Bone marrow (tissue), 2 donors: Measurements from ENCODE around the gene ZNF76.

ENCODE experiments used
- DNase-seq, 2 donors: peaks; one replicate each; lab custom pipeline; 2025; lab: John Stamatoyannopoulos, UW

The ZNF76 gene

DNA sequence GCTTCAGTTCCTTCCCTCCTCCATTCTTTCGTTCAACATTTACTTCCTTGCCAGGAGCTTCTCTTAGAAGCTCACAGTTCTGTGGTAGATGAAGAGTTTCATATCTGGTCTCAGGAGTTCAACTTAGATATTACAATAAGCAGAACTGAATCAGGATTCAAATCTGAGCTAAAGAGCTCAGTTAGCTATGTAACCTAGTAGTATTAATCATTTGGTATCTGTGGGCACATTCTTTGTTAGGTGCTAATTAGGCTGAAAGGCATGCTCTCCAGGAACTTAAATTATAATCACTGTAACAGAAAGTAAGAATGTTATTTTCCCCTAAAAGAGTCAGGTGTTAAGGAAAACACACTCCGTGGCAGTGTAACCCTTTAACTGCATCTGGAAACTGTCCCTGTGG lies 8.4 kb downstream of the ZNF76 start:
- DNase-seq, result no peak

DNA sequence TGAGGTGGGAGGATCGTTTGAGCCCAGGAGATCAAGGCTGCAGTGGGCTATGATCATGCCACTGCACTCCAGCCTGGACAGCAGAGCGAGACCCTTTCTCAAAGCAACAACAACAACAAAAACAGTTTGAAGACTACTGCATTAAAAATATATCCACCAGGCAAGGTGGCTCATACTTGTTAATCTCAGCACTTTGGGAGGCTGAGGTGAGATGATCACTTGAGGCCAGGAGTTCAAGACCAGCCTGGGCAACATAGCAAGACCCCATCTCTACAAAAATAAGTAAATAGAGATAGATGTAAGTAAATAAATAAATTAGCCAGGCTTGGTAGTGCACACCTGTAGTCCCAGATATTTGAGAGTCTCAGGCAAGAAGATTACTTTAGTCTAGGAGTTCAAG lies 12.5 kb downstream of the ZNF76 start:
- no peak for DNase-seq

DNA sequence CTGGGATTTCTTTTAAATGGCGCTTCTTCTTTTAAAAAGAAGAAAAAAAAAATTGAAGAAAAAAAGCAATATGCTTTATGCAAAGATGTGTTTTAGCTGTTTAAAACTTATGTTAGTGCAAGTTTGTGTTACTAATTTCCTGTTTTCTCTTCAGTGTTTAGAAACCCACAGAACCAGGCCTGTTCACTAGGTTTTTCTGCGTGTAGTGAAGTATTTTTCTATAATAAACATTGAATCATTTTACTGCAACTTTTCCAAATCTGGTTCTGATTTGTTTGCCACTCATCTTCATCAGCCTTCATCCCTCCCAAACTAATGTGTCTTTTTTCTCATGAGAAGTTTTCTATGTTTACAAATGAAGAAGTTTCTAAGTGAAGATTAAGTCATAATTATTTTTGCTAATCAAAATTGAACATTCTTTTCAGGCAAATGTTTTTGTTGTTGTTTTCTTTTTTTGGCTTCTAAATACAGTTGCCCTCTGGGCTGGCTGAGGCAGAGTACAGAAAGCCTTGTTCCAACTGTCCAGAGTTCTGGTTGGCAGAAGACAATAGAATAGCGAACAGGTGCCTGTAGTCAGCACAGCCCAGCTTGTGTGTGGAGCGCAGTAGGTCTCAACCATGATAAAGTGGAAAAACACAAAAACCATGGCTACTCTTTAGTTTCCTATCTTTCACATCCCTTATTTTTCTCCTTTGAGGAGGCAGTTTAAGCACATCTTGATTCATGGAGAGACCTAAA lies 14.5 kb downstream of the ZNF76 start:
- DNase-seq, result no peak

DNA sequence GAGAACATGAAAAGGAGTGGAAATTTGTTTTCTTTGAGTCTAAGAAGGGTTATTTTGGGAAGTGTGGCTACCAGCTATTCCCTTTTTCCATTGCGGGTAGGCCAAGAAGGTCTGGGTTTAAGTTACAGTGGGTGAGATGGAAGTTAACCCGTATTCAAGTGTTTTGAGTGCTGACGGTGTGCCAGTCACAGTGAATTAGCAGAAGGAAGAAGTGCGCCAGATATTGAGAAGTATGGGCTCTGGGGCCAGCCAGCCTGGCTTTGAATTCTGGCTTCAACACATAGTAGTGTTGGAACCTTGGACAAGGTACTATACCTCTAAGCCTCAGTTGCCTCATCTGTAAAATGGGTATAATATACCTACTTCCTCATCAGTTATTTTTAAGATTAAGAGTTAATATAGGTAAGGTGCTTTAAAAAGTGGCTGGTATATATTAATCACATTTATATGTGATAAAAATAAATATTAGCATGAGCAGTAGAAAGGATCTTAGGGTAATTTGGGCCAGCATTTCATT lies 16.3 kb downstream of the ZNF76 start:
- DNase-seq, result no peak

DNA sequence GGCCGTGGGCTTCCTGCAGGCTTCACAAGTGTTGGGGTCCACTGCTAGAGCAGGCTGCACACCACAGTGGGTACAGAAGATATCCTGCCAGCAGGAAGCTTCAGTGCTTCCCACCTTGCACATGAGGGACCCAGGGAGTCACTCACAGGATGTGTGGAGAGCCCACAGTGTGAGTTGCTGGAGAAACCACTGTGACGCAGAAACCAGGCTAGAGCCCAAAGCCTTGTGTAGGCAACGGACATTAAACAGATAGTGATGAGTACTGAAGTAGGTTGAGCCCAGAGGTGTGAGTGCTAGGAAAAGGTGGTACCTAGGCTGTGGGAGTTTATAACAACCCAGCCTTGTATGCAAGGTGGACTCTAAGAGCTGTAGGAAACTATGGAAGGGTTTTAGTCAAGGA lies 19.2 kb downstream of the ZNF76 start:
- DNase-seq, result no peak

DNA sequence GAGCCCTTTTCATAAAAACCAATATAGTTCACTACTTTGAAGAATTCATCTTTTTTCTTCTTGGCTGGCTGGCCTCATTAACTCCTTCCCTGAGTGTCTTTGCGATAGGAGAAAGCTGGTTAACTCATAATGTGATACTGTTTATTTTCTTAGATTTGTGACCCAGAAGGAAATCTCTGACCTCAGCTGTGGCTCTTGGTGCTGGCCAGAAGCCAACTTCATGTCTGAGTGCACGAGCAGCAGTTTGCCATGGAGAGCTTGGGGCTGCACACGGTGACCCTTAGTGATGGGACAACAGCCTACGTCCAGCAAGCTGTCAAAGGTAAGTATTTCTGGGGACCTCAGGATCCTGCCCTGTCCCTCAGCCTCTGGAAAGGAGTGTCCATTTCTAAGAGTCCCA lies 21.4 kb downstream of the ZNF76 start:
- no peak for DNase-seq

DNA sequence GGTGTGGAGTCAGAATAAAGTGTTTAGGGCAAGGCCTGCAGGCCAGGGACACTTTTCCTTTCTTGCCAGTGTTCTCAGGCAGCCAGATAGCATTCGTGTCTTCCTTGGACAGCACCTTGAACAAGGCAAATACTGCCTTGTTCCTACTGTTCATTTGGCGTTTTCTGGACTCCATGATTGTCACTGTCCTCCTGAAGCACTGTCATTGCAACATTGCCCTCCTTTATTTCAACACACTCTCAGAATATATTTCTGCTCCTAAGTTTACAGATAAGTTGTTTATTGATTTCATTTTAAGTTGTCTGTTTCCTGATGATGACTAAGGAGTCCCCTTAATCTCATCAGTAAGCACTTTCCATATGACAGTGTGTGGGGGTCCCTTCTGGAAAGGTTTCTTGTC lies 22.9 kb downstream of the ZNF76 start:
- DNase-seq, result no peak

DNA sequence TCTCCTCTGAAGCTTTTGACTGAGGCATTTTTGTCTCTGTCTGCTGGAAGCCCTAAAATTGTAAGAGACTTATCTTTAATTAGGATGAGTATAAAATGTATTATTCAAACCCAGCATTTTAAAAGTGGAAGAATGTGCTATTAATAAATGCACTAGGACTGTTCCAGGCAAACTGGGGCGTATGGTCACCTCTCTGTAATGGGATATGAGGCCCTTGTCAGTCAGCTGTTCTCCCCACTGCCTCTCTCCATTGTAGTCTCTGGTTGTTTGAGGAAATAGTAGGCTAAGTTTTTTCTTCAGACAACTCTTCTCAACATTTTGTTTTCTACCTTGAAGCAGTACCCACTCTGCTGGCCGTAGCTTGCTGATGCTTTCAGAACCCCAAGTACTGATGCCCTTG lies 23.8 kb downstream of the ZNF76 start:
- no peak for DNase-seq

DNA sequence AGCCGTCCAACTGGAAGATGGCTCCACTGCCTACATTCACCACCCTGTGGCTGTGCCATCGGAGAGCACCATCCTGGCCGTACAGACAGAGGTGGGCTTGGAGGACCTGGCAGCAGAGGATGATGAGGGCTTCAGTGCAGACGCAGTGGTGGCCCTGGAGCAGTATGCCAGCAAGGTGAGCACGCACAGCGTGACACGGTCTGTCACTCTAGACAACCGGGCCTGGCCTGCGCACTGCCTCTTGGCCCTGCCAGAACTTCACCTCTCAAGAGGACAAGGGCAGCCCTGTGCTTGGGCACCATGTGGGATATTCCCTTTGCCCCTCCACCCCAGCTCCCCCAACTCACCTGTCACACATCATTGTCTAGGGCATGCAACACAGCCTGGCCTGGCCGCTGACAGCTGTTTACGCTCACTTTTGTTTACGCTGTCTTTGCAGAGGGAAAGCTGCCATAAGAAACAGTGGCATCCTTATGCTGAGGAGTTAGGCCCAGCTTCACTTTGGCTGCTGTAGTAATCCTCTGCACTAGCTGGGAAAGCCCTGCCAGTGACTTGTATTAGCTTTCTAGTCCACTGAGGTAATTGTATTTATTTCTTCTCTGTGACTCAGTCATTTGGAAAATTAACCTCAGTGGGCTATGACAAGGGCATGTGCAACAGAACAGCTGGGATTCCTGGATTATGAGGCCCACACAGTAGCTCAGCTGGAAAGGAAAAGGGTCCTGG lies 28.3 kb downstream of the ZNF76 start:
- no peak for DNase-seq

DNA sequence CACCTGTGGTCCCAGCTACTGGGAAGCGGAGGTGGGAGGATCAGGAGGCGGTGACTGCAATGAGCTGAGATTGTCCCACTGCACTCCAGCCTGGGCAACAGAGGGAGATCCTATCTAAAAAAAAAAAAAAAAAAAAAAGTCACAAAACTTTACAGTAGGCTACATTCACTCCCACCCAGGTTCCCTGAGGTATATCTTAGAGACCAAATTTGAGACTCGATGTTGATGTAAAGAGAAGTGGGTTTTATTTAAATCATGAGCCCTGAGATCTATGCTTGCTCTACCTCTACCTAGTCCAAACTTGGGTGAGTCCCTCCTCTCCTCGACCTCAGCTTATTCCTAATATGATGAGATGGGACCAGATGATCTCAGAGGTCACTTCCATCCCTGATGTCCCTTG lies 29.3 kb downstream of the ZNF76 start:
- no peak for DNase-seq

DNA sequence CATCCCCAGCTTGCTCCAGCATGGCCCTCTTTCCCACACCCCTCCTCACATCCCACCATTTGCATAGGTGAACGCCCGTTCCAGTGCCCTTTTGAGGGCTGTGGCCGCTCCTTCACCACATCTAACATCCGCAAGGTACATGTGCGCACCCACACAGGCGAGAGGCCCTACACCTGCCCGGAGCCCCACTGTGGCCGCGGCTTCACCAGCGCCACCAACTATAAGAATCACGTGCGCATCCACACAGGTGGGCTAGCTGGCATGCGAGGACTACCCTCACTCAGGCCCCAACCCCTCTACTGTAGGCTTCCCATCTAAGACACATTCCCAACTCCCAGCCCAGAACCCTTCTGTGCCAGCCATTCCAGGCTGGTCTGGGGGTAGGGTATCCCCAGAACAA lies 32.0 kb downstream of the ZNF76 start:
- DNase-seq, result no peak

DNA sequence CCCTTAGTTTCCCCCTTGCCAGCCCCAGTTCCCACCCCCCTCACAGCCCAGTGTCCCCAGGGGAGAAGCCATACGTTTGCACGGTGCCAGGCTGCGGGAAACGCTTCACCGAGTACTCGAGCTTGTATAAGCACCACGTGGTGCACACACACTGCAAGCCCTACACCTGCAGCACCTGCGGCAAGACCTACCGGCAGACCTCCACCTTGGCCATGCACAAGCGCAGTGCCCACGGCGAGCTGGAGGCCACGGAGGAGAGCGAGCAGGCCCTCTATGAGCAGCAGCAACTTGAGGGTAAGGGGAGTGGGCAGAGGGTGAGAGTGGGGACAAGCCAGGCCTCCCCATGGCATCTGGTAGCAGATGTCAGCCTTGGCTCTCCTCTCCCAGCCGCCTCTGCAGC lies 33.0 kb downstream of the ZNF76 start:
- no peak for DNase-seq

DNA sequence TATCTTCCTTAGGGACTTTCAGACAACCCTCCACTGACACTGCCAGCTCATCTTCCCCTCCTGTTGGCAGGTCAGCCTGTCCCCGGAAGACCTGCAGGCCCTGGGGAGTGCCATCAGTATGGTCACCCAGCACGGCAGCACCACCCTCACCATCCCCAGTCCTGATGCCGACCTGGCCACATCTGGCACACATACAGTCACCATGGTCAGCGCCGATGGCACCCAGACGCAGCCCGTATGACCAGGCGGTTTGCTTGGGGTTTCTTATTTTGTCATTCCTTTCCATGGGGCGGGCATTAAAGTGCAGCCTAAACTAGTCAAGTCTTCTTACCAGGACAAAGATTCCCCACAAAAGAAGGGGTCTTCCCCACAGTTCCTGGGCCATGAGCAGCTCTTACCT lies 34.1 kb downstream of the ZNF76 start:
- DNase-seq, result no peak

DNA sequence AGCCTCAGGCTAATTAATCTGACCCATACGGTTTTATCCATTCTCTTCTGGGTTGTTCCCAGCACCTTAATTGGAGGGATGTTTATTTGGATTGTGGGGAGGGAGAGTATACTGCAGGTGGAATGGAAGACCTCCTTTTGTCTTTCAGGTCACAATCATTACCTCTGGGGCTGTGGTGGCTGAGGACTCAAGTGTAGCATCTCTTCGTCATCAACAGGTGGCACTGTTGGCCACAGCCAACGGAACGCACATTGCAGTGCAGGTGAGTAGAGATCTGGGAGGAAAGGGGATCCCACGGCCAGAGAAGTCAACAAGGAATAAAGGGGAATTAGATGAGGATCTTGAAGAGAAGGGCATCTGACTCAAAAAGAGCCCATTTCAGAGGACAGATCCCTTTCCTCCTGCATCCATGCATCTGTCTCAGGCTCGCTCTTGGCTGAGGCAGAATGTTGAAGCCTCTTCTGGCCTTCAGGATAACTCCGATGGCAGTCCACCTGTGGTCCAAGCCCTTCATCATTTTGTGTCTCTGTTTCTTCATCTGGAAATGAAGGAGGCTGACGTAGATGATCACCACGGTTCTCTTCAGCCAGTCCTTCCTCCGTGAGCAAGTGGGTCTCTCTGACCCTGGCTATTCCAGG lies 34.9 kb downstream of the ZNF76 start:
- no peak for DNase-seq

DNA sequence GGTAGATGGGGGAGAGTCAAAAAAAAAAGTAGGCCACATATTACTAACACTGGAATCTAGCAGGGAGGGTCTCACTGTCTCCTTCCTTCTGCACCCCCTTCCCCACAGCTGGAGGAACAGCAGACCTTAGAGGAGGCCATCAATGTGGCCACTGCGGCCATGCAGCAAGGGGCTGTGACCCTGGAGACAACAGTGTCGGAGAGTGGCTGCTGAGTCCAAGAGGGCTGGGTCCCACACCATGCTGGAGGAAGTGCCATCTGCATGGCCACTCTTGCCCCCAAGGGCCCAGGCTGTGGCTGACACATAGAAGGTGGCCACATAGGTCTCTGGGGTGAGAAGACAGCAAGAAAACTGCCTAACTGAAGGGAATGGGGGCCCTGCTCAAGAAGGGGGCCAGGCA lies 35.5 kb downstream of the ZNF76 start:
- DNase-seq, result no peak

DNA sequence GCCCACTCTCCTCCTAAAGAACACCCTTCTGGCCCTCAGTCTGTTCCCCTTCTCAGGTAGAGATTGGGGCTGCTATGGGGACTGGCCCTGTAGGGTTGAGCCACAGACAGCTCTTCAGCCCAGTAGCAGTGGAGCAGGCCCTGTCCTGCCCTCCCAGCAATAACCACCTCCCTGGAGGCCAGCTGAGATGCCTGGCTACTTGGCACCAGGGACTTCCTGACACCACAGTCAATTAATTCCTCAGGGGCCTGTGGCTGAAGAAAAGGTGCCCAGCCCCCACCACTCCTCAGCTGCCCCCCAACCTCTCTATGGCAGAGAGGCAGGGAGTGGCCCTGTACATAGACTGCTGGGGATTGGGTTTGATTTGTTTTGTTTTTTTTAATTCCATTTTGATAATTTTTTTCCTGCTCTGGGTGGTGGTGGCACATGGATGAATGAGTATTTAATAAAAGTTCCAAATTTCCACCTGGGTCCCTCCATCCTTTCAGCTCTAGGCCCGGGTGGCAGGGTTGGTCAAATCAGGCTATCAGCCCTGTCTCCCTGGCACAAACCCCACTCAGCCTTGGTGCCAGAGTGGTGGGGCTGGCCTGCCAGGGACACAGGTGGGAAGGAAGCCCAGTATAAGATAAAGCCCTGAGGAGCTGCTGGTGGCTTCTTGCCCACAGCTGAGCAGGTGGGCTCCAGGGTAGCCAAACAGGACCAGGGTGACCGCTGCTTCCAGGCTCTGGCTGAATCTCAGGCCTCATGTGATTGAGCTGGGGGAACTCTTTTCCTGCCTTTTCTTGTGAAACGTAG lies 36.2 kb downstream of the ZNF76 start:
- no peak for DNase-seq

DNA sequence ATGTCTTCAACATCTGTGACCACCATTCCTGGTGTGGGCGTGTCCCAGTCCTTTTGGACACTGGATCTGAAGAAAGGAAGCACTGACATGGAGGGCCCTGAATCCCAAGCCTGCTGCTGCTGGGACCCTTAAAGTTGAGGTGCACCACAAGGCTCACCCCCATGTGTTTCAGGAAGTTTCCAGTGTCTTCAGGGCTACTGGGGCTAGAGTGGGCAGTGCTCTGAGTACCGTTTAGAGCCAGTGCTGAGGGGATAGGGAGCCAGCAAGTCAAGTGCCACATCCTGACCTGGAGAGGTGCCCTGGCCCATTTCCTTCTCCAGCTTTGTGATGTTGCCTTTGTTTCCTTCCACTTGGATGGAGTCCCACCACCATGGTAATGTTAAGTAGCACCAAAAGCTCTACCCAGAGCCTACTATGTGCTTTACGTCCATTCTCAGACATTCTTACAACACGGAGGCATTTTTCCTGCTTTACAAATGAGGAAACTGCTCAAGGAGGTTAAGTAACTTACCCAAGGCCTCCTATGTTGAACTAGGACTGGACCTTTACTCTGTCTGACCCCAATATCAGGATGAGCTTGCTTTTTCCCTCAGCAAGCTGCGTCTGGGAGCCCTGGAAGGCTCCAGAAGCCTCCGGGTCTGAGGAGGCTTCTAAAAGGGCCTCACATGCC lies 37.5 kb downstream of the ZNF76 start:
- no peak for DNase-seq

DNA sequence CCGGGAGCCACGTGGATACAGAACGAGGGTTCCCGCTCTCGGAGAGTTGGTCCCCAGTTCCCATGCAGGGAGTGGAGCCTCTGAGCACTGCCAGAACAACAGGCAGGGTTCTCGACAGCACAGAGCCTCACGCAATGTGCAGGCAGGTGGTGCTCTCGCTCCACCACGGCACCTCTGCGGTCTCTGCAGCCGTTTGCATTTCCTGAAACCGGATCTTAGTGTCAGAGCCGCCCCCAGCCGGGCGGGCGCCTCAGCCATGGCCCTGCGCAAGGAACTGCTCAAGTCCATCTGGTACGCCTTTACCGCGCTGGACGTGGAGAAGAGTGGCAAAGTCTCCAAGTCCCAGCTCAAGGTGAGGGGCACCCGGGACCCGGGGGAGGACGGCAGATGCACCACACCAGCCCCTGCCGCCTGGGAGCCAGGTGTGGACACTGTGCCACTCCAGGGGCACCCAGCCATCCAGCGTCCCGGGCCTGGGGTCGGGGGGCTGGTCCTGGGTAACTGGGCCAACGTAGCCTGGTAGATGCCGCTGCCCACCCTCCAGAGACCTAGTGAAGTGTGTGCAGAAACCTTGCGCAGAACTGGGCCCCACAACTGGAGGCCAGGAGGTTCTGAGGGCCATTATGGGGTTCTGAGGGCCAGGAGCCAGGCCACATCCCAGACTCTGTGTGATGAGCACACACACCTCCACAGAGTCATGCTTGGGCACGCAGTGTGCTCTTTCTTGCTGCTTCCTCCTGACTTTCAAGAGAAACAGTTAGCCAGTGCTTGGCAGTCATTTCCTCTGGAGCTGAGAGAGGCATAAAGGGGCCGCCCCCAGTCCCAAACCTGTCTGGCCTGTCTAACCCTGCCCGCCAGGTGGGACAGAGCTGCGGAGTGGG lies 38.3 kb downstream of the ZNF76 start, which contains the start of gene DEF6:
Gene DEF6 (plus strand): TSS at position 218 of the 881 bp plus-strand sequence. CDS start 39 bp downstream, at position 257.
- peak; percentile 44 to 80 for DNase-seq

DNA sequence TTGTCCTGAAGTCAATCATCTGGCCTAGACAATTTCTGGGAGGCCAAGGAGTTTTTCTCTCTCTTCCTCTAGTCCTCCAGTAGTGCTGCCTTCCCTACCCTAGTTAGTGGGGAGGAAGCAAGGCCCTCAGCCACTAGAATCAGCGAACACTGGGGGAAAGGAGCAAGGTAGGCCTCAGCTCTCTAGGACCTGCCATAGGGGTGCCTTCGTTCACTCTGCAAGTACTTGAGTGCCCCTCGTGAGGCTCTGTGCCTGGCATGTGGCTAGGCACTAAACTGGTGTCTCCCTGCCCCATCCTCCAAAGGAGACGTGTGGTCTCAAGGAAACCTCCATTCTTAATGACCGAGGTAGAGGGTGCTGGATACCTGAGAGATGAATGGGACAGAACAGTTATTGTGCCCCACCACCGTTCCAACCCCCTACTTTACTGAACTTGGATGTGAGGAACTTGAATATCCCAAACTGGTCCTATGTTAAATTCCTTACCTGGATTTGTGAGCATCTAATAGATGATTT lies 39.1 kb downstream of the ZNF76 start:
- DNase-seq, result no peak

DNA sequence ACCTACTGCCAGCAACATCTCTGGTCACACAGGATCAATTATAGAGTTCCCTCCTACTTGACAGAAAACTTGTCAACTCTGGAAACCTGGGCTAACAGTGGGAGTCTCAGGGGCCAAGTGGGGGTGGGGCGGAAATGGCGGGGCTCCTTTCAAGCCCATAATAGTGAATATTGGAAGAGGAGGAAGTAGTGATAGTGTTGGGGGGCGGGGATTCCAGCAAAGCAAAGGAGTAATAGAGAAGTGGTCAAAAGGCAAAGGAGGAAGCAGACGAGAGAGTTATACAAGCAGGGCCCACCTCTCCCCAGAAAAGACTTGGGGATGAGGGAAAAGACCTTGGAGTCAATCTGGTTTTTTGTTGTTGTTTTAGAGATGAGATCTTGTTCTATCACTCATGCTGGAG lies 40.1 kb downstream of the ZNF76 start:
- DNase-seq, result peak in 1 of 2 donors; percentile 92
